ENCODE data around the gene ITGAD. TPM values are rescaled to one million over a fixed set of nuclear protein-coding genes. Genes with fewer than 3 reads are reported as not detected.
A peak's percentile ranks its signal among the peaks of the same experiment; 100 is the strongest.

ITGAD gene
- total RNA-seq, 1 donor from 2014 or later: 0.07 TPM

GRCh38 chr16:31458844-31459686 is 65.9 kb downstream of the ITGAD start, which contains the start of gene ARMC5:
ARMC5 (plus strand) TSS chr16:31459501; CDS start chr16:31459525, 24 bp downstream.
- no peaks in the 10 kb centered on the region for H3K27me3 Mint-ChIP-seq
- intact Hi-C loops (cut with micrococcal nuclease): loop anchor here (1.0 to 5.0 kb wide), 14 partner anchors 16 to 584 kb away; partner anchors contain the start of genes FUS, KAT8, RUSF1 and SETD1A
- DNase-seq (peak; percentile 93), ATAC-seq (ENCODE audit: low read depth) (peak; percentile 75)
- POLR2A ChIA-PET: interaction anchor here (0.5 to 3.7 kb wide), 40 partner anchors 10 to 809 kb away, joined by 3 to 35 read pairs (median 4); partner anchors contain the start of genes CTF1, FUS, KAT8 and PHKG2
- peaks cover 29% of the 10 kb centered on the region for H3K36me3 Mint-ChIP-seq (ENCODE audit: low read depth)
- peak within 1 kb of the TSS; percentile 91 for H3K4me3 Mint-ChIP-seq
- H3K4me1 Mint-ChIP-seq: peaks cover 50% of the 10 kb centered on the region
- H3K9me3 Mint-ChIP-seq: no peaks in the 10 kb centered on the region
- CTCF ChIA-PET: interaction anchor here (1.0 to 1.2 kb wide), 3 partner anchors 15 to 475 kb away, joined by 3 to 4 read pairs (median 4); partner anchors contain the start of gene ZNF267
- peak within 1 kb of the TSS; percentile 98 for H3K27ac Mint-ChIP-seq
- TF ChIP-seq, protein P1, sequence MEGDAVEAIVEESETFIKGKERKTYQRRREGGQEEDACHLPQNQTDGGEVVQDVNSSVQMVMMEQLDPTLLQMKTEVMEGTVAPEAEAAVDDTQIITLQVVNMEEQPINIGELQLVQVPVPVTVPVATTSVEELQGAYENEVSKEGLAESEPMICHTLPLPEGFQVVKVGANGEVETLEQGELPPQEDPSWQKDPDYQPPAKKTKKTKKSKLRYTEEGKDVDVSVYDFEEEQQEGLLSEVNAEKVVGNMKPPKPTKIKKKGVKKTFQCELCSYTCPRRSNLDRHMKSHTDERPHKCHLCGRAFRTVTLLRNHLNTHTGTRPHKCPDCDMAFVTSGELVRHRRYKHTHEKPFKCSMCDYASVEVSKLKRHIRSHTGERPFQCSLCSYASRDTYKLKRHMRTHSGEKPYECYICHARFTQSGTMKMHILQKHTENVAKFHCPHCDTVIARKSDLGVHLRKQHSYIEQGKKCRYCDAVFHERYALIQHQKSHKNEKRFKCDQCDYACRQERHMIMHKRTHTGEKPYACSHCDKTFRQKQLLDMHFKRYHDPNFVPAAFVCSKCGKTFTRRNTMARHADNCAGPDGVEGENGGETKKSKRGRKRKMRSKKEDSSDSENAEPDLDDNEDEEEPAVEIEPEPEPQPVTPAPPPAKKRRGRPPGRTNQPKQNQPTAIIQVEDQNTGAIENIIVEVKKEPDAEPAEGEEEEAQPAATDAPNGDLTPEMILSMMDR (IDR thresholded peaks at IDR 0.05): no peak

DNA sequence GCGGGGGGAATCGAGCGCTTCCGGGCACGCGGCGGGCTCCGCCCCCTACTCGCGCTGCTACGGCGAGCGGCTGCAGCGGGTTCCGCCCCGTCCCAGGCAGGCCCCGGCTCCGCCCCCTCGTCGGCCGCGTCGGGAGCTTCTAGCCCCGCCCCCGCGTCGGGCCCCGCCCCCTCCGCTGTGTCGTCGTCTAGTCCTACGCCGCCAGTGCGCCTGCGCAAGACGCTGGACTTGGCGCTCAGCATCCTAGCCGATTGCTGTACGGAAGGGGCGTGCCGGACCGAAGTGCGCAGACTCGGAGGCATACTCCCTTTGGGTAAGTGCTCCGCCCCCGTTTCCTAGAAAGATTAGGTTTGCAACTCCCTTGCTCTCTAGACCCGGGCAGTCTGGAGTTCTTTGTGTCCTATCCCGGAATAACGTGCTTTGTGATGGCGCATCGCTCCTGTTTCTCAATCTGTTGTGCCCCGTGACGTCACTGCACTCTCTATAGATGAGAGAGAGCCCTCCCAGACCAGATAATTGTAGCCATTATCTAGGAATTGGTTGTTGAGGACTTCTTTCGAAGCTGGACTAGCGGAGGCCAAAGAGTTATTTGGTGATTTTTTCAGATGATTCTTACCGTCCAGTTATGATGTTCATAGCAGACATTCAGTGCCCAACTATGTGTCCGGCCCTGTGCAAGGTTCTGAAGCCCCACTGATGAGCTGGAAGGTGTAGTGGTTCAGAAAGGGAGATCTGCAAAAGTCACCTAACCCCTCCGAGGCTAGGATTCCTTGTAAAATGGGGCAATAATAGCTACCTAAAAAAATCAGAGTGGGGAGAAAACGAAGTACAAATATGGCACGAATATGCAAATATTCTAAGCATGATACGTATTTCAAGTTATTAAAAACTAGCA is 66.8 kb downstream of the ITGAD start:
- Mint-ChIP-seq H3K9me3 (no peaks in the 10 kb centered on the region), H3K4me1 (peaks cover 47% of the 10 kb centered on the region), H3K4me3 (peak overlapping the region; percentile 91), H3K36me3 (ENCODE audit: low read depth) (peaks cover 32% of the 10 kb centered on the region), H3K27ac (peak overlapping the region; percentile 98), H3K27me3 (no peaks in the 10 kb centered on the region)
- TF ChIP-seq, protein P1 (IDR thresholded peaks at IDR 0.05): no peak
- ChIA-PET CTCF (interaction anchor here (0.9 to 2.3 kb wide), 6 partner anchors 8 to 386 kb away, joined by 3 to 5 read pairs (median 3); partner anchors contain the start of genes ZNF646 and ZNF668), POLR2A (interaction anchor here (0.5 to 3.7 kb wide), 34 partner anchors 9 to 851 kb away, joined by 3 to 35 read pairs (median 5); partner anchors contain the start of genes CTF1, FUS, KAT8 and PHKG2)
- ATAC-seq (ENCODE audit: low read depth) (peak; percentile 80), DNase-seq (peak; percentile 100)
- intact Hi-C loops (cut with micrococcal nuclease): loop anchor here (1.0 to 5.0 kb wide), 14 partner anchors 17 to 585 kb away; partner anchors contain the start of genes FUS, KAT8, RUSF1 and SETD1A

DNA sequence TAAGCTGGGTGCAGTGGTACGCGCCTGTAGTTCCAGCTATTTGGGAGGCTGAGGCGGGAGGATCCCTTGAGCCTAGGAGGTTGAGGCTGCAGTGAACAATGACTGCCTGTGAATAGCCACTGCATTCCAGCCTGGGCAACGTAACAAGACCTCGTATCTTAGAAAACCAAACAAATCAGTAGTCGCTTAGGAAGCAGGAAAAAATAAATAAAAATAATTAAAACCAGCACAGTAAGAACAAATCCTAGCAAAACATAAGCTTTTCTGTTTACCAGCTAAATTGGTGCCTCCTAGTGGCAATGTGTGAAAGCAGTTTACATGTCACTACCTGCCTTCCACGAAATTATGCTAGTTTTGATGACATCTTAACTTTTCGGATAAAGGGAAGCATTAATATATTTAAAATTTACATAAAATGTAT is 67.5 kb downstream of the ITGAD start:
- intact Hi-C loops (cut with micrococcal nuclease): no loop called here
- H3K27me3 Mint-ChIP-seq: no peaks in the 10 kb centered on the region

DNA sequence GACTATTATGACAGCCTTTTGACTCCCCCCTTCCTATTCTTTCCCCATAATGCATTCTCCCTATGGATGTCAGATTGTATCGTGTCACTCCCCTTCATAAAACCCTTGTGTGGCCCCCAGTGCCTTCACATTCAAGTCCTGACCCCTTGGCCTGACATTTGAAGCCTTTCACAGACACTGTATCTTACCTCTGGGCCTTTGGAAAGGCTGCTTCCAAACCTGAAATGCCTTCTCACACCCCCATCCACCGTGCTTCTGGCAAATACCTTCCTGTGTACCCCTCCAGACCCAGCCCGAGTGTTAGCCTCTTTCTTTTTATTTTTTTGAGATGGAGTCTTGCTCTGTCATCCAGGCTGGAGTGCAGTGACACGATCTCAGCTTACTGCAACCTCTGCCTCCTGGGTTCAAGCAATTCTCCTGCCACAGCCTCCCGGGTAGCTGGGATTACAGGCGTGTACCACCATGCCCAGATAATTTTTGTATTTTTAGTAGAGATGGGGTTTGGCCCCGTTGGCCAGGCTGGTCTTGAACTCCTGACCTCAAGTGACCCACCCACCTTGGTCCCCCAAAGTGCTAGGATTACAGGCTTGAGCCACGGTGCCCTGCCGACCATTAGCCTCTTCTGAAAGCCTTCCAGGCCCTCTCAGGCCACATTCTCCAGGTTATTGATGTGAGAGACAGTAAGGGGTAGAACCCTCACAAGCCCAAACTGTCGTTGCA is 68.2 kb downstream of the ITGAD start:
- TF ChIP-seq, protein P1 (IDR thresholded peaks at IDR 0.05): no peak
- DNase-seq: no peak
- Mint-ChIP-seq H3K4me3 (no peak overlapping the region), H3K27me3 (no peaks in the 10 kb centered on the region), H3K4me1 (peaks cover 38% of the 10 kb centered on the region), H3K27ac (no peak overlapping the region), H3K9me3 (no peaks in the 10 kb centered on the region), H3K36me3 (ENCODE audit: low read depth) (peaks cover 37% of the 10 kb centered on the region)
- intact Hi-C loops (cut with micrococcal nuclease): no loop called here
- ChIA-PET CTCF (interaction anchor here (0.9 to 2.3 kb wide), 5 partner anchors 9 to 387 kb away, joined by 3 to 5 read pairs (median 3); partner anchors contain the start of genes ZNF646 and ZNF668), POLR2A (interaction anchor here (0.6 to 3.7 kb wide), 8 partner anchors 10 to 504 kb away, joined by 3 to 33 read pairs (median 10); partner anchors contain the start of genes FUS, RUSF1, SETD1A and TGFB1I1)
- no peak for ATAC-seq (ENCODE audit: low read depth)

More for the DNA sequence above, 67.5 kb downstream of the ITGAD start:
- TF ChIP-seq, protein P1 (IDR thresholded peaks at IDR 0.05): no peak
- POLR2A ChIA-PET: interaction anchor here (0.6 to 3.7 kb wide), 13 partner anchors 8 to 503 kb away, joined by 3 to 33 read pairs (median 9); partner anchors contain the start of genes FUS, RUSF1, SETD1A and TGFB1I1
- CTCF ChIA-PET: interaction anchor here (0.9 to 2.3 kb wide), 6 partner anchors 9 to 387 kb away, joined by 3 to 5 read pairs (median 3); partner anchors contain the start of genes ZNF646 and ZNF668
- H3K27ac Mint-ChIP-seq: no peak overlapping the region
- peak overlapping the region; percentile 84 for H3K4me3 Mint-ChIP-seq
- ATAC-seq (ENCODE audit: low read depth): no peak
- peaks cover 36% of the 10 kb centered on the region for H3K36me3 Mint-ChIP-seq (ENCODE audit: low read depth)
- DNase-seq: no peak
- no peaks in the 10 kb centered on the region for H3K9me3 Mint-ChIP-seq
- peaks cover 40% of the 10 kb centered on the region for H3K4me1 Mint-ChIP-seq

Data from activated B cell treated with CpG ODN at 0.5 μM for 24 hours (primary cell).